Activated CD4-positive, alpha-beta memory T cell treated with anti-CD3 and anti-CD28 coated beads, Interleukin-2, amount 10 ng/mL, durations not matched to agents 7 days and 5 days (primary cell): ENCODE measurements around the gene TPRA1. TPM values are rescaled to one million over a fixed set of nuclear protein-coding genes. Genes with fewer than 3 reads are reported as not detected.

Source experiments
- CTCF ChIA-PET: fragments of 350-600 bp; sonication (Branson Sonifier 250); formaldehyde crosslinking; loops from one replicate; lab custom pipeline; 2021; ENCODE audit warnings: antibody characterized with exemption, inconsistent platforms; lab: Charles Lee
- POLR2A ChIA-PET: fragments of 350-600 bp; sonication (Branson Sonifier 250); formaldehyde crosslinking; loops from one replicate; lab custom pipeline; 2021; ENCODE audit warnings: antibody characterized with exemption; lab: Charles Lee
- DNase-seq: peaks from one replicate; pipeline ENCODE4 v3.0.0-alpha.2; 2020
- H3K27ac Mint-ChIP-seq: one replicate; pipeline ENCODE4 v1.8.0; 2021; ENCODE audit warnings: mild to moderate bottlenecking, mixed read lengths
- H3K27me3 Mint-ChIP-seq: one replicate; pipeline ENCODE4 v1.8.0; 2021; ENCODE audit warnings: mixed read lengths
- H3K36me3 Mint-ChIP-seq: one replicate; pipeline ENCODE4 v1.8.0; 2021; ENCODE audit warnings: low read depth, mixed read lengths
- H3K4me1 Mint-ChIP-seq: one replicate; pipeline ENCODE4 v1.8.0; 2021; ENCODE audit warnings: mixed read lengths
- H3K4me3 Mint-ChIP-seq: one replicate; pipeline ENCODE4 v1.8.0; 2021; ENCODE audit warnings: mild to moderate bottlenecking, mixed read lengths
- H3K9me3 Mint-ChIP-seq: one replicate; pipeline ENCODE4 v1.8.0; 2021; ENCODE audit warnings: mixed read lengths
- total RNA-seq, 2 experiments: library from RNA; stranded (reverse); gene quantifications; one replicate each; pipeline ENCODE4 v1.2.3, GENCODE V29; 2021

The TPRA1 gene
- total RNA-seq, 2 experiments from 2014 or later: 22.6 to 23.3 TPM

DNA sequence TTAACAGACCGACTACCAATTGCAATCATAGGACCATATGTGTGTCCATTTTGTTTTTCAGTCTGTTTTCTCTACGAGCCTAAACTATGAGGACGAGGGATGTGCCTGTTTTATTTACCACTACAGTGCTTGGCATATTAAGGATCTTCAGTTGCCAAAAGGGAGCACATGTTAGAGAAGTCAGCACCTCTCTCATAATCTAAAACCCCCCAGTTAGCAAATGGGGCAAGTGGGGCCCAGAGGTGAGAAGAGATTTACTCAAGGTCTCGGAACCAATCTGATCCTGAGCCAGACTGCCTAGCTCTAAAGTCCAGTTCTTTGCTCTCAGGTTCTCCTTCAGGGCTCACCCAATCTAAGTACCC lies 37.9 kb upstream of the TPRA1 start:
- CTCF ChIA-PET: interaction anchor here (0.9 to 2.2 kb wide), 2 partner anchors 9 to 53 kb away, joined by 5 to 6 read pairs; no protein-coding TSS in a partner anchor
- H3K4me1 Mint-ChIP-seq: peaks cover 25% of the 10 kb centered on the region
- H3K9me3 Mint-ChIP-seq: no peaks in the 10 kb centered on the region
- H3K27me3 Mint-ChIP-seq: peaks cover 54% of the 10 kb centered on the region
- no peak overlapping the region for H3K27ac Mint-ChIP-seq
- POLR2A ChIA-PET: interaction anchor here (3.0 kb wide), 1 partner anchor 30 kb away, joined by 17 read pairs; the partner anchor contains the start of gene MCM2
- peak overlapping the region; percentile 66 for H3K4me3 Mint-ChIP-seq
- peaks cover 6% of the 10 kb centered on the region for H3K36me3 Mint-ChIP-seq
- no peak for DNase-seq

DNA sequence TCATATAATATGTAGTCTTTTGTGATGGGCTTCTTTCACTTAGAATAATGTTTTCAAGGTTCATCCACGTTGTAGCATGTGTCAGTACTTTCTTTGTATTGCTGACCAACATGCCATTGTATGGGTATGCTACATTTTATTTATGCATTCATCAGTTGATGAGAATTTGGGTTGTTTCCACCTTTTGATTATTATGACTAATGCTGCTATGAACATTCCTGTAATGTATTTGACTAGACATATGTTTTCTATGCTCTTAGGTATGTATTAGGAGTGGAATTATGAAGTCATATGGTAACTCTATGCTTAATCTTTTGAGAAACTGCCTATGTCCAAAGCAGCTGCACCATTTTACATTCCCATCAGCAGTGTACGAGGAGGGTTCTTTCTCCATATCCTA lies 35.3 kb upstream of the TPRA1 start:
- CTCF ChIA-PET: no interaction called here
- Mint-ChIP-seq H3K27me3 (peaks cover 40% of the 10 kb centered on the region), H3K27ac (no peak overlapping the region), H3K36me3 (peaks cover 27% of the 10 kb centered on the region), H3K4me1 (peaks cover 23% of the 10 kb centered on the region), H3K9me3 (no peaks in the 10 kb centered on the region), H3K4me3 (no peak overlapping the region)
- DNase-seq: no peak
- POLR2A ChIA-PET: interaction anchor here (0.8 kb wide), 1 partner anchor 27 kb away, joined by 3 read pairs; no protein-coding TSS in a partner anchor

DNA sequence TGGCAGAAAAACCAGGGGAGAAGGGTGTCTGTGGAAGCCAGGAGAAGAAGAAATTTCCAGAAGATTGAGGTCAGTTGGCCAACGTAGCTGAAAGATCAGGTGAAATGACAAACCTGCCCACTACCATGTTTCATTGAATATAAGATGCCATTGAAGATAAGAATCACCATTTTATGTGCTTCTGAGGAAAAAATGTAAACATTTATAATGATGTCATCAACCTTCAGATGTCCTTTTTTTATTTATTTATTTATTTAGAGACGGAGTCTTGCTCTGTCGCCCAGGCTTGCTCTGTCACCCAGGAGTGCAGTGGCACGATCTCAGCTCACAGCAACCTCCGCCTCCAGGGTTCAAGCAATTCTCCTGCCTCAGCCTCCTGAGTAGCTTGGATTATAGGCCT lies 33.5 kb upstream of the TPRA1 start:
- CTCF ChIA-PET: no interaction called here
- Mint-ChIP-seq H3K9me3 (no peaks in the 10 kb centered on the region), H3K4me3 (no peak overlapping the region), H3K36me3 (peaks cover 28% of the 10 kb centered on the region), H3K27ac (no peak overlapping the region), H3K27me3 (peaks cover 25% of the 10 kb centered on the region), H3K4me1 (peaks cover 12% of the 10 kb centered on the region)
- no peak for DNase-seq
- POLR2A ChIA-PET: interaction anchor here (1.0 kb wide), 1 partner anchor 49 kb away, joined by 3 read pairs; no protein-coding TSS in a partner anchor

DNA sequence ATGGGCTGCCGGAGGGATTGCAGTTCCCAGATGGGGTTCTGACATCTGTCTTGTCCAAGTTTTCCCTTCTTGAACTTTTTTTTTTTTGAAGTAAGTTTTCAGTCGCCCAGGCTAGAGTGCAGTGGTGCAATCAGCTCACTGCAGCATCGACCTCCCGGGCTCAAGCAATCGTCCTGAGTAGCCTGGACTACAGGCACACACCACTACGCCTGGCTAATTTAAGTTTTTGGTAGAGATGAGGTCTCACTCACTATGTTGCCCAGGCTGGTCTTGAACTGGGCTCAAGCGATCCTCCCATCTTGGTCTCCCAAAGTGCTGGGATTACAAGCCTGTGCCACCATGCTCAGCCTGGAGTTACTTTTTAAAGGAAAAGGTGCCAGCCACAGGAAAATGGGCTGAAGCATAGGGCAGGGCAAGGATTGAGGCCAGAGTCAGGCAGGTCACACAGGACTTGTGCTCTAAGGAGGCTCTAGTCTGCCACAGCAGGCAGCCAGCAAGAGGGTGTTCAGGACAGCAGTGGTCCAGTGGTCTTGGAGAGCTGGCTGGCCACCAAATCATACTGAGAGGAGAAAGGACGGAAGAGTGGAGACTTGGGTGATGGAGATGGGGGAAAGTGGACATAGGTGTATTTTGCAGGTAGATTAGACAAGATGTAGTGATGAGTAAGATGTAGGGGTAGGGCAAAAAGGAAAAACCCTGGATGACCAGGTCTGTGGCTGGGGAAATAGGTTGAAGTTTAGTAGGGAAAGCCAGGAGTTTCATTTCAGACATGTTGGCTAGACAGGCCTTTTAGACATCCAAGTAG lies 32.4 kb upstream of the TPRA1 start:
- Mint-ChIP-seq H3K9me3 (no peaks in the 10 kb centered on the region), H3K27ac (no peak overlapping the region), H3K36me3 (peaks cover 39% of the 10 kb centered on the region), H3K27me3 (peaks cover 18% of the 10 kb centered on the region), H3K4me1 (peaks cover 9% of the 10 kb centered on the region), H3K4me3 (no peak overlapping the region)
- no peak for DNase-seq
- ChIA-PET CTCF (no interaction called here), POLR2A (interaction anchor here (1.0 to 2.2 kb wide), 2 partner anchors 24 to 48 kb away, joined by 3 to 8 read pairs; no protein-coding TSS in a partner anchor)

DNA sequence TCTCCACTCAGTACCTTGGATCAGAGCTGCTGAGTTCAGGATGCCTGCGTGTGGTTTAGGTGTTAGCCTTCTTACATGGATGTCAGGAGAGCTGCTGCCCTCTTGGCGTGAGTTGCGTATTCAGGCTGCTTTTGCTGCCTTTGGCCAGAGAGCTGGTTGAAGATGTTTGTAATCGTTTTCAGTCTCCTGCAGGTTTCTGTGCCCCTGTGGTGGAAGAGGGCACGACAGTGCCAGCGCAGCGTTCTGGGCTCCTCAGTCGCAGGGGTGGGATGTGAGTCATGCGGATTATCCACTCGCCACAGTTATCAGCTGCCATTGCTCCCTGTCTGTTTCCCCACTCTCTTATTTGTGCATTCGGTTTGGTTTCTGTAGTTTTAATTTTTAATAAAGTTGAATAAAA lies 31.5 kb upstream of the TPRA1 start:
- ChIA-PET POLR2A (interaction anchor here (1.0 to 2.2 kb wide), 2 partner anchors 23 to 47 kb away, joined by 3 to 8 read pairs; no protein-coding TSS in a partner anchor), CTCF (no interaction called here)
- no peak overlapping the region for H3K27ac Mint-ChIP-seq
- no peak for DNase-seq
- peaks cover 9% of the 10 kb centered on the region for H3K4me1 Mint-ChIP-seq
- peaks cover 8% of the 10 kb centered on the region for H3K27me3 Mint-ChIP-seq
- no peak overlapping the region for H3K4me3 Mint-ChIP-seq
- H3K36me3 Mint-ChIP-seq: peaks cover 46% of the 10 kb centered on the region
- no peaks in the 10 kb centered on the region for H3K9me3 Mint-ChIP-seq

DNA sequence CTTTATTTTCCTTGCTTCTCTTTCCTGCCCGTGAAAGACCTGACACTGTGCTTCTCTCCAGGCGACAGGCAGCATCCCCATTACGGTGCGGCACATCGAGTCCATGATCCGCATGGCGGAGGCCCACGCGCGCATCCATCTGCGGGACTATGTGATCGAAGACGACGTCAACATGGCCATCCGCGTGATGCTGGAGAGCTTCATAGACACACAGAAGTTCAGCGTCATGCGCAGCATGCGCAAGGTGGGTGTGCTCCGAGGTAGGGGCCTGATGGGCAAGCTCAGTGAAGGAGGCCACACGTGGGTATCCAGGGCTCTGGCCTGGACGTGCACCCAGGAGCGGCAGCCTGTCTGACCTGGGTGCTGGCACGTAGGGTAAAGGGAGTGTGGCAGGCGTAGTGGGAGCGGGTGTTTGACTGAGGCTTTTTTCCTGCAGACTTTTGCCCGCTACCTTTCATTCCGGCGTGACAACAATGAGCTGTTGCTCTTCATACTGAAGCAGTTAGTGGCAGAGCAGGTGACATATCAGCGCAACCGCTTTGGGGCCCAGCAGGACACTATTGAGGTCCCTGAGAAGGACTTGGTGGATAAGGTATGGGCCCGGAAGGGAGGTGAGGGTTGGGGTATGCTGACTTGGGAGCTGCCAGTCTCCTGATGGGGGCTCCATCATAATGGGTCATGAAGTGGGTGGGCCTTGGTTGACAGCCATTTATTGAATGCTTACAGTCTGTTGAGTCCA lies 30.3 kb upstream of the TPRA1 start:
- peaks cover 10% of the 10 kb centered on the region for H3K4me1 Mint-ChIP-seq
- no peaks in the 10 kb centered on the region for H3K9me3 Mint-ChIP-seq
- no peak overlapping the region for H3K4me3 Mint-ChIP-seq
- peaks cover 58% of the 10 kb centered on the region for H3K36me3 Mint-ChIP-seq
- ChIA-PET POLR2A (interaction anchor here (1.2 to 2.2 kb wide), 2 partner anchors 10 to 22 kb away, joined by 3 to 8 read pairs; no protein-coding TSS in a partner anchor), CTCF (no interaction called here)
- no peak overlapping the region for H3K27ac Mint-ChIP-seq
- H3K27me3 Mint-ChIP-seq: peaks cover 2% of the 10 kb centered on the region
- DNase-seq: no peak

DNA sequence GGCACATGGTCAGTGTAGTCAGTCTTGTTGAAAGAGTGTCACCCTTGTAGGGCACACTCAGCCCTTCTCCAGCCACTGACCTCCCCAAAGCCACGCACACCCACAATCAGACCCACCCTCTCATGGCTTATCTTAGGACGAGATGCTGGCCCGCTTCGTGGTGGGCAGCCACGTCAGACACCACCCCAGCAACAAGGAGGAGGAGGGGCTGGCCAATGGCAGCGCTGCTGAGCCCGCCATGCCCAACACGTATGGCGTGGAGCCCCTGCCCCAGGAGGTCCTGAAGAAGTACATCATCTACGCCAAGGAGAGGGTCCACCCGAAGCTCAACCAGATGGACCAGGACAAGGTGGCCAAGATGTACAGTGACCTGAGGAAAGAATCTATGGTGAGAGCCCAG lies 28.4 kb upstream of the TPRA1 start:
- H3K4me1 Mint-ChIP-seq: peaks cover 13% of the 10 kb centered on the region
- POLR2A ChIA-PET: no interaction called here

DNA sequence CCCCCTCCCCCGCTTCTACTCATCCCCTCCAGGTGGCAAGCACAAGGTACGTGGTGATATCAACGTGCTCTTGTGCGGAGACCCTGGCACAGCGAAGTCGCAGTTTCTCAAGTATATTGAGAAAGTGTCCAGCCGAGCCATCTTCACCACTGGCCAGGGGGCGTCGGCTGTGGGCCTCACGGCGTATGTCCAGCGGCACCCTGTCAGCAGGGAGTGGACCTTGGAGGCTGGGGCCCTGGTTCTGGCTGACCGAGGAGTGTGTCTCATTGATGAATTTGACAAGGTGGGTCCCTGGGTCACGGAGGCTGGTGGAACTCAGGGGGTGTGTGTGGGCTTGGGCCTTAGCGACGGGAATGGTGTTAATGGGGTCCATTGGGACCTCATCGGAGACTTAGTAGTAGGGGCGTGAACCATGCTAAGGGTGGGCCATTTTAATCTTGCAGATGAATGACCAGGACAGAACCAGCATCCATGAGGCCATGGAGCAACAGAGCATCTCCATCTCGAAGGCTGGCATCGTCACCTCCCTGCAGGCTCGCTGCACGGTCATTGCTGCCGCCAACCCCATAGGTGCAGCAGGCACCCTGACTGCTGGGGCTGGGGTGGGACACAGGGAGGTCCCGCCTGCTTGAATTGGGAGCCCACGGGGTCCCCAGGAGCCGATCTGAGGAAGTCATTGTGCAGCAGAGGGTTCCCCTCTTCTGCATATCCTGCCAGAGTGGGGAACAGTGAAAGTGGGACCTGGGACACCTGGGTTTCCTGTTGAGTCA lies 26.5 kb upstream of the TPRA1 start:
- Mint-ChIP-seq H3K27me3 (no peaks in the 10 kb centered on the region), H3K36me3 (peaks cover 83% of the 10 kb centered on the region), H3K4me3 (no peak overlapping the region), H3K4me1 (peaks cover 14% of the 10 kb centered on the region), H3K27ac (no peak overlapping the region), H3K9me3 (no peaks in the 10 kb centered on the region)
- ChIA-PET POLR2A (no interaction called here), CTCF (no interaction called here)
- DNase-seq: no peak

More for the DNA sequence above, 28.4 kb upstream of the TPRA1 start:
- Mint-ChIP-seq H3K9me3 (no peaks in the 10 kb centered on the region), H3K27me3 (no peaks in the 10 kb centered on the region), H3K36me3 (peaks cover 74% of the 10 kb centered on the region), H3K4me3 (no peak overlapping the region), H3K27ac (no peak overlapping the region)
- CTCF ChIA-PET: interaction anchor here (0.5 kb wide), 1 partner anchor 17 kb away, joined by 4 read pairs; no protein-coding TSS in a partner anchor
- DNase-seq: no peak

DNA sequence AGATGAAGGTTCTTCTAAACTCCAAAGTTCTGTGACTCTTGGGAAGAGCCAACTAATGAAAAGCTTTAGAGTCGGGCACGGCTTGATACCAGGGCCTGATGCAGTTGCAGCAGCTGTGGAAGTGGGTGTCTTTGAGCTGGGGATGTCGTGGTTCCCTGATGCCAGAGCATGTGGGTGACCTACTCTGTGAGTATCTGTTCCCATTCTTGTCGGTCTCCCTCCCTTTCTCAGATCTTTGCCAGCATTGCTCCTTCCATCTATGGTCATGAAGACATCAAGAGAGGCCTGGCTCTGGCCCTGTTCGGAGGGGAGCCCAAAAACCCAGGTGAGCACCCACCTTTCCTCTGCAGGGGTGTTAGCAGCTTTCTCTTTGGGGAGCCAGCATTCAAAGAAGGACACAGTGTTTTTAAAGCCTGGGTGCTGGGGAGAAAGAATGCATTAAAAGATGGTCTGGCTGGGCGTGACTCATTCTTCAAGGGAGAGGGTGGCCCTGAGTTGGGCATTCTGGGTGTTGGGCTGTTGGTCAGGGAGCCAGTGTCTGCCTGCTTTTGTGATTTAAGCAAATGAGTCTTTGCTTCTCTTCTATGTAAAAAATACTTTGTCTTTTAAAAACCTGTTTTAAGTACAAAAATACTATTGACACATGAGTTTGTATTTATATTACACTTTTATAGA lies 25.2 kb upstream of the TPRA1 start:
- CTCF ChIA-PET: no interaction called here
- Mint-ChIP-seq H3K27ac (no peak overlapping the region), H3K4me1 (peaks cover 15% of the 10 kb centered on the region), H3K27me3 (no peaks in the 10 kb centered on the region), H3K4me3 (no peak overlapping the region), H3K9me3 (no peaks in the 10 kb centered on the region), H3K36me3 (peaks cover 78% of the 10 kb centered on the region)
- POLR2A ChIA-PET: no interaction called here
- no peak for DNase-seq

DNA sequence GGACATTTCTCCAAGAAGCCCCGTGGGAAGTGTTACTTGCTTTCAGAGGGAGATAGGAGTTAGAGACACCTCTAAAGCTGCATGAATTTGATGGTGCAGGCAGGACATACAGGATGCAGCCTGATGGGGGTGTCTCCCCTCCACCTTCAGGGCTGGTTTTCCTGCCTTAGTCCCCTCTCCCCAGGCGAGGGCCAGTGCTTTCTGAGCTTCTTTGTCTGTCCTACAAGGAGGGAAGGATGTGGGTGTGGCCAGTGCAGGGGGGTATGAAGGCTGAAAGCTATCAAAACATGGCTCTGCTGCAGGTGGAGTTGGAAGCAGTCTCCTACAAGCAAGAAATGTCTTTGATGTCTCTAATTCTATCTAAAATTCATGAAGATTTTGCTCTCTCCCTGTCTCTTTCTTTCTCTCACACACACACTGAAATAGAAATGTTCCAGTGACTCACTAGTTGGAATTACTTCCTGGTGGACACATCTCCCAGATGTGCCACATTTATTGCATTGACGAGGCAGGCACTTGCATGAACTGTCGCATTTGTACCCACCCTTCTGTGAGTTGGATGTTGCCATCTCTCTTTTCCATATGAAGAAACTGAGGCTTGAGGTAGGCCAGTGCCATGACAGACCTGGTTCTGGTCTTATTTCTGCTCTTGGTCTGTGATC lies 24.5 kb upstream of the TPRA1 start:
- CTCF ChIA-PET: no interaction called here
- POLR2A ChIA-PET: no interaction called here
- no peak for DNase-seq
- peaks cover 82% of the 10 kb centered on the region for H3K36me3 Mint-ChIP-seq
- H3K4me1 Mint-ChIP-seq: peaks cover 15% of the 10 kb centered on the region
- H3K4me3 Mint-ChIP-seq: no peak overlapping the region
- no peaks in the 10 kb centered on the region for H3K27me3 Mint-ChIP-seq
- no peaks in the 10 kb centered on the region for H3K9me3 Mint-ChIP-seq
- no peak overlapping the region for H3K27ac Mint-ChIP-seq

DNA sequence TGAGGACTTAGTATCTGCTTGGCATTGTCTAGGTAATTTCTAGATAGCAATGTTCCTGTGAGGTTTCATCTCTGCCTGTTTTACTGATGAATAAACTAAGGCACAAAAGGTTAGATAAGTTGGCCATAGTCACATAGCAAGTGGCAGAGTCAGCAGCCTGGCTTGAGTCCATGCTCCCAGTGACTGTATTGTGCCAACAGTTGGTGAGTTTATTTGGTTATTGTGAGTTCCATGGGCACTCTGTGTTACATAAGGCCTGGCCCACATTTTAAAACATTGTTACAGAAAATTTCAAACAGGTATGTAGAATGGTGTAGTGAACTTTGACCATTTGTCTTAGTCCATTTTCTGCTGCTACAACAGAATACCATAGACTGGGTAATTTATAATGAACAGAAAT lies 22.9 kb upstream of the TPRA1 start:
- ChIA-PET CTCF (no interaction called here), POLR2A (interaction anchor here (0.9 kb wide), 1 partner anchor 15 kb away, joined by 6 read pairs; no protein-coding TSS in a partner anchor)
- no peak overlapping the region for H3K27ac Mint-ChIP-seq
- peaks cover 85% of the 10 kb centered on the region for H3K36me3 Mint-ChIP-seq
- no peak for DNase-seq
- no peak overlapping the region for H3K4me3 Mint-ChIP-seq
- H3K27me3 Mint-ChIP-seq: no peaks in the 10 kb centered on the region
- H3K9me3 Mint-ChIP-seq: no peaks in the 10 kb centered on the region
- peaks cover 21% of the 10 kb centered on the region for H3K4me1 Mint-ChIP-seq

DNA sequence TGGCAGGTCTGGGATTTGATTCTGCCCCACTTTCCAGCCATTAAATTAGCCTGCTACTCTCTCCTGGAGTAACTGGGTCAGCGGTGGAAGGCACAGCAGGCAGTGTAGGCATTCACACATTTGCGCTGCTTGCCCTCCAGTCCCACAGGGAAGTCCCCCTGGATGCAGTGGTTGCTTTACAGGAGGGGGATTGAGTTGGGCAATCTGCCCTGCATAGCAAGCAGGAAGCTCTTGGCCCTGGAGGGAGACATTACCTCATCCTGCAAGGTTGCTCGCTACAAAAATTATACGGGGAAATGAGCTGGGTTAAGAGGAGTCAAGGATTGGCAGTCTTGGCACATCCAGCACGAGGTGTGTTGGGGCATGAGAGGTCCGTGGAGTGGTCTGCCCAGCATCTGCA lies 22.4 kb upstream of the TPRA1 start:
- Mint-ChIP-seq H3K27ac (no peak overlapping the region), H3K9me3 (no peaks in the 10 kb centered on the region), H3K4me3 (no peak overlapping the region), H3K27me3 (no peaks in the 10 kb centered on the region), H3K36me3 (peaks cover 85% of the 10 kb centered on the region), H3K4me1 (peaks cover 21% of the 10 kb centered on the region)
- no peak for DNase-seq
- POLR2A ChIA-PET: interaction anchor here (0.9 kb wide), 1 partner anchor 14 kb away, joined by 6 read pairs; no protein-coding TSS in a partner anchor
- CTCF ChIA-PET: no interaction called here
